ENCODE measurements around the gene ACBD7. TPM values are rescaled to one million over a fixed set of nuclear protein-coding genes. Genes with fewer than 3 reads are reported as not detected.

Gene ACBD7
- total RNA-seq, 1 experiment from 2014 or later, result 5.9 TPM

- Histone ChIP-seq H3K27me3 (ENCODE audit: insufficient read depth, low read depth) (no peaks in the 10 kb centered on the region), H4K20me1 (ENCODE audit: insufficient read depth) (no peaks in the 10 kb centered on the region), H3K4me2 (no peak overlapping the region), H3K36me3 (ENCODE audit: low read depth) (no peaks in the 10 kb centered on the region), H2AFZ (no peak overlapping the region), H3F3A (ENCODE audit: insufficient read depth, low read depth) (no peaks in the 10 kb centered on the region), H3K4me3 (no peak overlapping the region), H3K9me3 (ENCODE audit: insufficient read depth, low read depth) (no peaks in the 10 kb centered on the region), H3K79me2 (ENCODE audit: low read depth) (no peaks in the 10 kb centered on the region), H3K27ac (no peak overlapping the region), H3K4me1 (replicated peaks; ENCODE audit: insufficient read depth) (no peaks in the 10 kb centered on the region), H3K9me2 (ENCODE audit: insufficient read depth) (0 out of 2 replicates have a peak, but pooled peaks cover 3% of the 10 kb centered on the region)
- ChIA-PET POLR2A (ENCODE audit: unreplicated experiment) (no interaction called here), CTCF (no interaction called here)
- intact Hi-C loops (cut with micrococcal nuclease; ENCODE audit: unreplicated experiment), result no loop called here
- no peak for TF ChIP-seq EZH2 (IDR thresholded peaks at IDR 0.05; ENCODE audit: low read depth)
- TF ChIP-seq, protein P1, sequence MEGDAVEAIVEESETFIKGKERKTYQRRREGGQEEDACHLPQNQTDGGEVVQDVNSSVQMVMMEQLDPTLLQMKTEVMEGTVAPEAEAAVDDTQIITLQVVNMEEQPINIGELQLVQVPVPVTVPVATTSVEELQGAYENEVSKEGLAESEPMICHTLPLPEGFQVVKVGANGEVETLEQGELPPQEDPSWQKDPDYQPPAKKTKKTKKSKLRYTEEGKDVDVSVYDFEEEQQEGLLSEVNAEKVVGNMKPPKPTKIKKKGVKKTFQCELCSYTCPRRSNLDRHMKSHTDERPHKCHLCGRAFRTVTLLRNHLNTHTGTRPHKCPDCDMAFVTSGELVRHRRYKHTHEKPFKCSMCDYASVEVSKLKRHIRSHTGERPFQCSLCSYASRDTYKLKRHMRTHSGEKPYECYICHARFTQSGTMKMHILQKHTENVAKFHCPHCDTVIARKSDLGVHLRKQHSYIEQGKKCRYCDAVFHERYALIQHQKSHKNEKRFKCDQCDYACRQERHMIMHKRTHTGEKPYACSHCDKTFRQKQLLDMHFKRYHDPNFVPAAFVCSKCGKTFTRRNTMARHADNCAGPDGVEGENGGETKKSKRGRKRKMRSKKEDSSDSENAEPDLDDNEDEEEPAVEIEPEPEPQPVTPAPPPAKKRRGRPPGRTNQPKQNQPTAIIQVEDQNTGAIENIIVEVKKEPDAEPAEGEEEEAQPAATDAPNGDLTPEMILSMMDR (conservative IDR thresholded peaks at IDR 0.05), result no peak
- BruUV-seq (replicated peaks), result no TSS peak
- no peak for DNase-seq
Measured at GRCh38 chr10:15052121-15052520, 36.5 kb downstream of the ACBD7 start.

- ChIA-PET POLR2A (ENCODE audit: unreplicated experiment) (interaction anchor here (0.6 kb wide), 1 partner anchor 91 kb away, joined by 11 read pairs; no protein-coding TSS in a partner anchor), CTCF (no interaction called here)
- H3K4me3 ChIP-seq, result no peak overlapping the region
- no peaks in the 10 kb centered on the region for H4K20me1 ChIP-seq (ENCODE audit: insufficient read depth)
- H3K36me3 ChIP-seq (ENCODE audit: low read depth), result no peaks in the 10 kb centered on the region
- TF ChIP-seq EZH2 (IDR thresholded peaks at IDR 0.05; ENCODE audit: low read depth), result no peak
- TF ChIP-seq, protein P1 (conservative IDR thresholded peaks at IDR 0.05), result no peak
- peaks cover 10% of the 10 kb centered on the region for H3K4me1 ChIP-seq (replicated peaks; ENCODE audit: insufficient read depth)
- intact Hi-C loops (cut with micrococcal nuclease; ENCODE audit: unreplicated experiment), result no loop called here
- DNase-seq, result no peak
- no TSS peak for BruUV-seq (replicated peaks)
- no peaks in the 10 kb centered on the region for H3K9me3 ChIP-seq (ENCODE audit: insufficient read depth, low read depth)
- 0 out of 2 replicates have a peak, but pooled peaks cover 3% of the 10 kb centered on the region for H3K9me2 ChIP-seq (ENCODE audit: insufficient read depth)
- no peaks in the 10 kb centered on the region for H3F3A ChIP-seq (ENCODE audit: insufficient read depth, low read depth)
- H2AFZ ChIP-seq, result no peak overlapping the region
- H3K4me2 ChIP-seq, result no peak overlapping the region
- no peaks in the 10 kb centered on the region for H3K27me3 ChIP-seq (ENCODE audit: insufficient read depth, low read depth)
- no peaks in the 10 kb centered on the region for H3K79me2 ChIP-seq (ENCODE audit: low read depth)
- no peak overlapping the region for H3K27ac ChIP-seq
Measured at GRCh38 chr10:15049533-15049932, 39.0 kb downstream of the ACBD7 start.

DNA sequence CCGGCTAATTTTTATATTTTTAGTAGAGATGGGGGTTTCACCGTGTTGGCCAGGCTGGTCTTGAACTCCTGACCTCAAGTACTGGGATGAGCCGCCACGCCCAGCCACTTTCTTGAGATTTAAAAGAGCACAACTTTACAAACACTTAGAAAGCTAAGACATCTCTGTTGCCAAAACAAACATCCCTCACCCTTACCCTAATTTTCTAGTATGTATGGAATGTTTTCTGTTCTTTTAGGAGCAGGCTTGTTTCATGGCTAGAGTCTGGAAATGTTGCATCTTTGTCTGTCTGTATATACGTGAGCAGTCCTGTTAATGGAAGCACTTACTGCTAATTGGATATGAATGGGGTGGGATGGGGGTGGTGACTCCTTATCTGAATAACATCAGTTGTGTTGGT is 42.0 kb downstream of the ACBD7 start:
- intact Hi-C loops (cut with micrococcal nuclease; ENCODE audit: unreplicated experiment), result no loop called here
- H3K27ac ChIP-seq, result no peak overlapping the region
- no peaks in the 10 kb centered on the region for H3K27me3 ChIP-seq (ENCODE audit: insufficient read depth, low read depth)
- H2AFZ ChIP-seq, result no peak overlapping the region
- peaks cover 10% of the 10 kb centered on the region for H3K4me1 ChIP-seq (replicated peaks; ENCODE audit: insufficient read depth)
- no peak overlapping the region for H3K4me2 ChIP-seq
- no peak overlapping the region for H3K4me3 ChIP-seq
- H3K9me2 ChIP-seq (ENCODE audit: insufficient read depth), result 0 out of 2 replicates have a peak, but pooled peaks cover 3% of the 10 kb centered on the region
- H3F3A ChIP-seq (ENCODE audit: insufficient read depth, low read depth), result no peaks in the 10 kb centered on the region
- H3K9me3 ChIP-seq (ENCODE audit: insufficient read depth, low read depth), result no peaks in the 10 kb centered on the region
- H4K20me1 ChIP-seq (ENCODE audit: insufficient read depth), result no peaks in the 10 kb centered on the region
- no peaks in the 10 kb centered on the region for H3K79me2 ChIP-seq (ENCODE audit: low read depth)
- no peaks in the 10 kb centered on the region for H3K36me3 ChIP-seq (ENCODE audit: low read depth)
- ChIA-PET CTCF (no interaction called here), POLR2A (ENCODE audit: unreplicated experiment) (interaction anchor here (0.6 kb wide), 1 partner anchor 33 kb away, joined by 3 read pairs; no protein-coding TSS in a partner anchor)
- no TSS peak for BruUV-seq (replicated peaks)
- TF ChIP-seq EZH2 (IDR thresholded peaks at IDR 0.05; ENCODE audit: low read depth), result no peak
- TF ChIP-seq, protein P1 (conservative IDR thresholded peaks at IDR 0.05), result no peak
- DNase-seq, result peak; percentile 2 to 37

Data from PC-9 (cell line).